Measurements from ENCODE around the gene CTSZ. TPM values are rescaled to one million over a fixed set of nuclear protein-coding genes. Genes with fewer than 3 reads are reported as not detected.

CTSZ gene
- total RNA-seq, 2 donors from 2014 or later = 117 to 152 TPM

- peaks cover 11% of the 10 kb centered on the region for H3K36me3 ChIP-seq
- TF ChIP-seq CTCF (IDR thresholded peaks at IDR 0.05) = no peak
Measured at GRCh38 chr20:59019217-59019616, 12.2 kb upstream of the CTSZ start, which contains the start of gene TUBB1. Gene TUBB1 (plus strand): TSS chr20:59019429. CDS start chr20:59019523, 94 bp downstream.

GRCh38 chr20:59018817-59019216, 11.8 kb upstream of the CTSZ start:
- no peak for DNase-seq (ENCODE audit: low spot score)
- Histone ChIP-seq H3K36me3 (peaks cover 8% of the 10 kb centered on the region), H3K27ac (no peak overlapping the region), H3K9me3 (no peaks in the 10 kb centered on the region), H3K27me3 (no peaks in the 10 kb centered on the region), H3K4me1 (peaks cover 0 to 44% of the 10 kb centered on the region in 2 donors), H3K4me3 (no peak overlapping the region)
- no peak for TF ChIP-seq CTCF (IDR thresholded peaks at IDR 0.05)

More at GRCh38 chr20:59019217-59019616, 12.2 kb upstream of the CTSZ start, which contains the start of gene TUBB1:
- Histone ChIP-seq H3K4me3 (no peak within 1 kb of the TSS), H3K27ac (no peak within 1 kb of the TSS), H3K4me1 (peaks cover 0 to 40% of the 10 kb centered on the region in 2 donors), H3K9me3 (no peaks in the 10 kb centered on the region), H3K27me3 (no peaks in the 10 kb centered on the region)
- DNase-seq (ENCODE audit: low spot score) = no peak

- Histone ChIP-seq H3K36me3 (peaks cover 3% of the 10 kb centered on the region), H3K4me1 (peaks cover 0 to 44% of the 10 kb centered on the region in 2 donors), H3K27ac (peak overlapping the region in 1 of 2 donors; percentile 30), H3K27me3 (no peaks in the 10 kb centered on the region), H3K4me3 (no peak overlapping the region), H3K9me3 (no peaks in the 10 kb centered on the region)
- TF ChIP-seq CTCF (IDR thresholded peaks at IDR 0.05) = no peak
- DNase-seq (ENCODE audit: low spot score) = no peak
Measured at GRCh38 chr20:59017493-59018231, 10.6 kb upstream of the CTSZ start.

GRCh38 chr20:59016795-59017492, 9.9 kb upstream of the CTSZ start:
- Histone ChIP-seq H3K27ac (peak overlapping the region in 1 of 2 donors; percentile 30), H3K36me3 (no peaks in the 10 kb centered on the region), H3K27me3 (no peaks in the 10 kb centered on the region), H3K4me1 (peaks cover 0 to 44% of the 10 kb centered on the region in 2 donors), H3K4me3 (no peak overlapping the region), H3K9me3 (no peaks in the 10 kb centered on the region)
- TF ChIP-seq CTCF (IDR thresholded peaks at IDR 0.05) = no peak
- no peak for DNase-seq (ENCODE audit: low spot score)

GRCh38 chr20:59015812-59016711, 9.0 kb upstream of the CTSZ start:
- no peak for TF ChIP-seq CTCF (IDR thresholded peaks at IDR 0.05)
- Histone ChIP-seq H3K4me3 (no peak overlapping the region), H3K9me3 (no peaks in the 10 kb centered on the region), H3K36me3 (no peaks in the 10 kb centered on the region), H3K4me1 (peaks cover 0 to 47% of the 10 kb centered on the region in 2 donors), H3K27me3 (no peaks in the 10 kb centered on the region), H3K27ac (peak overlapping the region in 1 of 2 donors; percentile 56)
- DNase-seq (ENCODE audit: low spot score) = no peak
